OCI-LY7 (cell line): ENCODE data around the gene BTBD2. TPM values are rescaled to one million over a fixed set of nuclear protein-coding genes. Genes with fewer than 3 reads are reported as not detected.
A peak's percentile ranks its signal among the peaks of the same experiment; 100 is the strongest.

Experiments
- BruUV-seq: library from RNA; stranded (reverse); fragments of 400-500 nt; replicated peaks from 2 replicates; lab custom pipeline; 2021; lab: Mats Ljungman, UMichigan
- CTCF ChIA-PET: fragments of 300-600 bp; sonication (Branson Sonifier 250); formaldehyde crosslinking; loops from one replicate; lab custom pipeline; 2022; ENCODE audit warnings: antibody characterized with exemption; ENCODE audit not compliant: unreplicated experiment; lab: Charles Lee
- POLR2A ChIA-PET: fragments of 300-600 bp; sonication (Branson Sonifier 250); formaldehyde crosslinking; loops from one replicate; lab custom pipeline; 2022; ENCODE audit warnings: antibody characterized with exemption; lab: Charles Lee
- DNase-seq: peaks from one replicate; pipeline ENCODE4 v3.0.0-alpha.2; 2015; ENCODE audit warnings: low spot score
- H2AFZ ChIP-seq: fragments of 200-600 bp; sonication (generic), shearing (Covaris generic); 2 replicates; pipeline ENCODE4 v1.6.1; 2014; ENCODE audit warnings: mild to moderate bottlenecking, antibody characterized with exemption, low read length, moderate library complexity
- H3K27ac ChIP-seq: fragments of 200-600 bp; sonication (generic); 2 replicates; pipeline ENCODE4 v1.5.1; 2014; ENCODE audit warnings: mixed run types, low read depth, mild to moderate bottlenecking, moderate library complexity, low read length, inconsistent platforms; ENCODE audit not compliant: poor library complexity, severe bottlenecking
- H3K36me3 ChIP-seq: fragments of 200-600 bp; sonication (generic); 2 replicates; pipeline ENCODE4 v1.6.1; 2014; ENCODE audit warnings: mild to moderate bottlenecking, antibody characterized with exemption, low read length, moderate library complexity, mixed read lengths; ENCODE audit not compliant: insufficient read depth
- H3K4me1 ChIP-seq: fragments of 200-600 bp; sonication (generic); 2 replicates; pipeline ENCODE4 v1.5.1; 2014; ENCODE audit warnings: mild to moderate bottlenecking, low read length; ENCODE audit not compliant: insufficient read depth, poor library complexity, severe bottlenecking
- H3K4me2 ChIP-seq: fragments of 200-600 bp; sonication (generic); 2 replicates; pipeline ENCODE4 v1.6.1; 2014; ENCODE audit warnings: mild to moderate bottlenecking, low read length
- H3K4me3 ChIP-seq: fragments of 200-600 bp; sonication (generic); 2 replicates; pipeline ENCODE4 v1.5.1; 2014; ENCODE audit warnings: mild to moderate bottlenecking, low read depth, low read length; ENCODE audit not compliant: poor library complexity, severe bottlenecking
- H3K79me2 ChIP-seq: fragments of 200-600 bp; sonication (generic); 2 replicates; pipeline ENCODE4 v1.6.1; 2016; ENCODE audit warnings: low read depth, mild to moderate bottlenecking, low read length, moderate library complexity, mixed read lengths; ENCODE audit not compliant: insufficient read depth
- H3K9me2 ChIP-seq: fragments of 200-600 bp; sonication (generic); 2 replicates; pipeline ENCODE4 v1.6.1; 2016; ENCODE audit warnings: mild to moderate bottlenecking, low read length, mixed read lengths; ENCODE audit not compliant: insufficient read depth
- H3K9me3 ChIP-seq: fragments of 200-600 bp; sonication (generic); 2 replicates; pipeline ENCODE4 v1.6.1; 2014; ENCODE audit warnings: mild to moderate bottlenecking, mixed run types, low read length, mixed read lengths
- H4K20me1 ChIP-seq: fragments of 200-600 bp; sonication (generic); 2 replicates; pipeline ENCODE4 v1.6.1; 2014; ENCODE audit warnings: mild to moderate bottlenecking, antibody characterized with exemption, low read length, moderate library complexity, mixed read lengths; ENCODE audit not compliant: insufficient read depth
- EZH2phosphoT487 ChIP-seq: fragments of 200-600 bp; sonication (generic); IDR thresholded peaks from 2 replicates; pipeline ENCODE4 v1.6.1; 2018; ENCODE audit warnings: low read depth, borderline replicate concordance, mild to moderate bottlenecking, mixed run types, antibody characterized with exemption, low read length, moderate library complexity, mixed read lengths
- intact Hi-C: fragments of 100-400 bp; cut with micrococcal nuclease; formaldehyde crosslinking; loops from one replicate; pipeline ENCODE4 v1.10.0; 2022; ENCODE audit not compliant: unreplicated experiment
- total RNA-seq, 2 experiments: library from RNA; depleted of rRNA in 1 of 2; stranded (reverse); fragments of >200 nt in 1 of 2; shearing (Covaris generic) in 1 of 2; gene quantifications; 2 replicates each; pipeline ENCODE4 v1.2.3, GENCODE V29; 2014 to 2022
- TF ChIP-seq, protein P1 (sequence below): fragments of 200-600 bp; sonication (generic); conservative IDR thresholded peaks from 2 replicates; pipeline ENCODE4 v1.5.1; 2014; ENCODE audit warnings: mild to moderate bottlenecking, antibody characterized with exemption, low read length, moderate library complexity, mixed read lengths

The BTBD2 gene
- total RNA-seq, 2 experiments from 2014 or later = 53.9 to 91.6 TPM

- intact Hi-C loops = no loop called here
- Histone ChIP-seq H3K36me3 (no peaks in the 10 kb centered on the region), H3K9me2 (no peaks in the 10 kb centered on the region), H3K27ac (peak overlapping the region; percentile 71), H3K4me3 (no peak overlapping the region), H3K79me2 (no peaks in the 10 kb centered on the region; the same call in 1 of the 2 replicates), H2AFZ (no peak overlapping the region), H3K4me1 (peaks cover 81% of the 10 kb centered on the region), H3K9me3 (no peaks in the 10 kb centered on the region), H4K20me1 (no peaks in the 10 kb centered on the region), H3K4me2 (0 out of 2 replicates have a peak overlapping the region, but pooled peaks have one; percentile 9)
- DNase-seq = no peak
- BruUV-seq = no TSS peak
- TF ChIP-seq EZH2phosphoT487 = no peak
- TF ChIP-seq, protein P1, sequence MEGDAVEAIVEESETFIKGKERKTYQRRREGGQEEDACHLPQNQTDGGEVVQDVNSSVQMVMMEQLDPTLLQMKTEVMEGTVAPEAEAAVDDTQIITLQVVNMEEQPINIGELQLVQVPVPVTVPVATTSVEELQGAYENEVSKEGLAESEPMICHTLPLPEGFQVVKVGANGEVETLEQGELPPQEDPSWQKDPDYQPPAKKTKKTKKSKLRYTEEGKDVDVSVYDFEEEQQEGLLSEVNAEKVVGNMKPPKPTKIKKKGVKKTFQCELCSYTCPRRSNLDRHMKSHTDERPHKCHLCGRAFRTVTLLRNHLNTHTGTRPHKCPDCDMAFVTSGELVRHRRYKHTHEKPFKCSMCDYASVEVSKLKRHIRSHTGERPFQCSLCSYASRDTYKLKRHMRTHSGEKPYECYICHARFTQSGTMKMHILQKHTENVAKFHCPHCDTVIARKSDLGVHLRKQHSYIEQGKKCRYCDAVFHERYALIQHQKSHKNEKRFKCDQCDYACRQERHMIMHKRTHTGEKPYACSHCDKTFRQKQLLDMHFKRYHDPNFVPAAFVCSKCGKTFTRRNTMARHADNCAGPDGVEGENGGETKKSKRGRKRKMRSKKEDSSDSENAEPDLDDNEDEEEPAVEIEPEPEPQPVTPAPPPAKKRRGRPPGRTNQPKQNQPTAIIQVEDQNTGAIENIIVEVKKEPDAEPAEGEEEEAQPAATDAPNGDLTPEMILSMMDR = no peak
- ChIA-PET POLR2A (interaction anchor here (0.6 kb wide), 2 partner anchors 26 to 35 kb away, joined by 3 to 7 read pairs; no protein-coding TSS in a partner anchor), CTCF (no interaction called here)
Measured at GRCh38 chr19:2058570-2059421, 43.3 kb upstream of the BTBD2 start.

DNA sequence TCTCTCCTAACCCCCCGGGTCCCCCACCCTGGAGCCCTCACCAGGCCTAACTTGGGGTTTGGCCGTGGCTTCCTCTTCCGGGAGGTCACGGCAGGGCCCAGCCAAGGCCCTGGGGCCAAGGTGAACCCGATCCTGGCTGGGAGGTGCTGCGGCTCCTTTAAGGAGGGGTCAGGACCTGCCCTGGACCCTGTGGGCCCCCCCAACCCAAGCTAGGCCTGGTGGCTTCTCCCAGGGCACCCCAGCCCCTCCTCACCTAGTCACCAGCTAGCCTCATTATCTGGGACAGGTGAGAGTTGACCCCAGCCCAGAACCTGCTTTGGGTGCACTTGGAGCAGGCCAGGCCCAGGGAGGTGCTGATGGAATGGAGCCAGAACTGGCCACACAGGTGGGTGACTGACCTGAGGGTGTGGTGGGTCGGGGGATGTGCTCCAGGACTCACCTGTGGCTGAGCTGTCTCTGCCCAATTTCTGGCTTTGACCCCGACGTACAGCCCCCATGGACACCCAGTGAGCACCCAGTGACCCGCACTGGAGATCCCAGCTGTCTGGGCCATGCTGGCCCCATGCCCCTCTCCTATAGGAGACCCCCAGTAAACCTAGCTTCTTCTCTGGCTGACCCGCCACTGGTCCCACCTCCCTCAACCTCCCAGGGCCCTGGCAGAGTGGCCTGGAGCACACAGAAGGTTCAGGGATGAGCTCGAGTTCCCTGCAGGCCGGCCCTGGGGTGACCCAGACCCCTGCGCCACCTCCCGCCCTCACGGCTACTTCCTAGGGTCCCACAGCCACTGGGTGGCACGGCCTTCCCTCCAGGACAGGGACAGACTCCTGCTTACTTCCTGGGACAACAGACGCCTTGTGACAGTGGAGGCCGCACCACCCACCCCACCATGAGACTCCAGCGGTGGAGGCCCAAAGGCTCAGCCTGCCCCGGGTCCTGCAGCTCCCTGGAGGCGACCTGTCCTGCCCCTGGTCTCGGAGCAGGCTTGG, 42.3 kb upstream of the BTBD2 start:
- no peak for DNase-seq
- Histone ChIP-seq H3K4me1 (peaks cover 72% of the 10 kb centered on the region), H3K4me3 (no peak overlapping the region), H3K9me2 (no peaks in the 10 kb centered on the region), H3K4me2 (peak overlapping the region; percentile 9; the same call in 1 of the 2 replicates), H2AFZ (no peak overlapping the region), H3K9me3 (no peaks in the 10 kb centered on the region), H3K27ac (peak overlapping the region; percentile 71), H3K79me2 (no peaks in the 10 kb centered on the region; the same call in 1 of the 2 replicates), H4K20me1 (no peaks in the 10 kb centered on the region), H3K36me3 (no peaks in the 10 kb centered on the region)
- CTCF ChIA-PET = no interaction called here
- POLR2A ChIA-PET = interaction anchor here (0.6 kb wide), 1 partner anchor 27 kb away, joined by 3 read pairs; no protein-coding TSS in a partner anchor
- TF ChIP-seq, protein P1 = no peak
- no peak for TF ChIP-seq EZH2phosphoT487
- BruUV-seq = no TSS peak
- intact Hi-C loops = no loop called here
